Uterus (tissue), 2 donors: Measurements from ENCODE around the gene MYO18B.

ENCODE experiments used
- CTCF ChIP-seq, 4 experiments: fragments of 200-600 bp in 2 of 4; fragments of 450-650 bp in 2 of 4; sonication (generic) in 2 of 4; IDR thresholded peaks; one replicate each; pipeline ENCODE4 v1.5.1; 2016 to 2019; ENCODE audit warnings: antibody characterized with exemption in 4 of 4, mild to moderate bottlenecking in 2 of 4, moderate library complexity in 1 of 4
- POLR2A ChIP-seq, 2 donors: fragments of 450-650 bp; IDR thresholded peaks; one replicate each; pipeline ENCODE4 v1.6.1; 2016; ENCODE audit warnings: antibody characterized with exemption in 2 of 2, mild to moderate bottlenecking in 1 of 2, moderate library complexity in 1 of 2

- TF ChIP-seq CTCF (IDR thresholded peaks at IDR 0.05), result no peak
- TF ChIP-seq POLR2A (IDR thresholded peaks at IDR 0.05), result no peak
Measured at GRCh38 chr22:25775531-25775930, 33.5 kb downstream of the MYO18B start.
